Cardiac muscle cell (in vitro differentiated cells and primary cell): ENCODE results near the gene ZNF385C. TPM values are rescaled to one million over a fixed set of nuclear protein-coding genes. Genes with fewer than 3 reads are reported as not detected.

Experiments
- DNase-seq, 2 donors: peaks; one replicate each; pipeline versions ENCODE4 v3.0.0 to v3.0.0-alpha.2; 2010 to 2017; ENCODE audit warnings: low read depth in 1 of 2, low spot score in 1 of 2
- H3K27ac ChIP-seq: fragments of 200-600 bp; sonication (generic); 2 replicates; pipeline ENCODE4 v1.5.1; 2016
- H3K27me3 ChIP-seq: fragments of 200-600 bp; sonication (generic); 2 replicates; pipeline ENCODE4 v1.6.0; 2016; ENCODE audit warnings: control low read depth
- H3K36me3 ChIP-seq: fragments of 200-600 bp; sonication (generic); 2 replicates; pipeline ENCODE4 v1.5.1; 2016; ENCODE audit warnings: control low read depth
- H3K4me1 ChIP-seq: fragments of 200-600 bp; sonication (generic); 2 replicates; pipeline ENCODE4 v1.8.1; 2017; ENCODE audit warnings: low read depth, mild to moderate bottlenecking, mixed run types
- H3K4me3 ChIP-seq: fragments of 200-600 bp; sonication (generic); 2 replicates; pipeline ENCODE4 v1.5.1; 2016; ENCODE audit warnings: mild to moderate bottlenecking
- H3K9me3 ChIP-seq: fragments of 200-600 bp; sonication (generic); 2 replicates; pipeline ENCODE4 v1.5.1; 2017; ENCODE audit warnings: low read depth, mild to moderate bottlenecking, control low read depth
- CTCF ChIP-seq: IDR thresholded peaks from 2 replicates; pipeline ENCODE4 v1.5.1; 2012; ENCODE audit warnings: low read depth, mild to moderate bottlenecking, low read length
- polyA plus RNA-seq: library from polyadenylated mRNA; unstranded; fragments of >200 nt; fragmentation: Nextera tagmentation; extraction: Ambion mirVana; gene quantifications from 2 replicates; pipeline ENCODE4 v1.2.1, GENCODE V29; 2016
- total RNA-seq: library from RNA; depleted of rRNA; stranded (reverse); fragments of >200 nt; gene quantifications from 2 replicates; pipeline ENCODE4 v1.2.3, GENCODE V29; 2016

Gene ZNF385C
- total and polyA plus RNA-seq, 2 experiments from 2014 or later: 2.1 to 3.0 TPM

GRCh38 chr17:41986634-41987033 lies 111.6 kb downstream of the ZNF385C start:
- Histone ChIP-seq H3K4me1 (no peaks in the 10 kb centered on the region), H3K27me3 (no peaks in the 10 kb centered on the region), H3K27ac (no peak overlapping the region), H3K4me3 (no peak overlapping the region), H3K36me3 (peaks cover 63% of the 10 kb centered on the region), H3K9me3 (no peaks in the 10 kb centered on the region)
- no peak for DNase-seq
- TF ChIP-seq CTCF: no peak

GRCh38 chr17:41985919-41986318 lies 112.4 kb downstream of the ZNF385C start:
- Histone ChIP-seq H3K4me1 (no peaks in the 10 kb centered on the region), H3K27ac (no peak overlapping the region), H3K27me3 (no peaks in the 10 kb centered on the region), H3K36me3 (peaks cover 61% of the 10 kb centered on the region), H3K4me3 (no peak overlapping the region), H3K9me3 (no peaks in the 10 kb centered on the region)
- DNase-seq: no peak
- TF ChIP-seq CTCF: no peak

- no peak for DNase-seq
- Histone ChIP-seq H3K27me3 (no peaks in the 10 kb centered on the region), H3K27ac (no peak overlapping the region), H3K4me3 (no peak overlapping the region), H3K9me3 (no peaks in the 10 kb centered on the region), H3K36me3 (peaks cover 59% of the 10 kb centered on the region), H3K4me1 (no peaks in the 10 kb centered on the region)
- TF ChIP-seq CTCF: no peak
These were observed 113.8 kb downstream of the ZNF385C start for GRCh38 chr17:41984454-41984853.

GRCh38 chr17:41982026-41982760 lies 116.1 kb downstream of the ZNF385C start:
- Histone ChIP-seq H3K4me3 (no peak overlapping the region), H3K36me3 (peaks cover 56% of the 10 kb centered on the region), H3K27me3 (no peaks in the 10 kb centered on the region), H3K27ac (no peak overlapping the region), H3K4me1 (no peaks in the 10 kb centered on the region), H3K9me3 (no peaks in the 10 kb centered on the region)
- peak in 1 of 2 donors; percentile 31 for DNase-seq
- TF ChIP-seq CTCF: no peak

- no peak for TF ChIP-seq CTCF
- Histone ChIP-seq H3K27ac (peak overlapping the region; percentile 25), H3K4me1 (no peaks in the 10 kb centered on the region), H3K36me3 (peaks cover 61% of the 10 kb centered on the region), H3K27me3 (no peaks in the 10 kb centered on the region), H3K4me3 (no peak overlapping the region), H3K9me3 (no peaks in the 10 kb centered on the region)
- DNase-seq: no peak
These were observed 120.3 kb downstream of the ZNF385C start for GRCh38 chr17:41977991-41978390.
